IPS DF 4.7 (cell line): ENCODE data around the gene UBE2E2.

Source experiments
- DNase-seq: peaks from one replicate; pipeline ENCODE4 v3.0.0-alpha.2; 2013; ENCODE audit warnings: low spot score; ENCODE audit errors: extremely low read depth

UBE2E2 gene

DNA sequence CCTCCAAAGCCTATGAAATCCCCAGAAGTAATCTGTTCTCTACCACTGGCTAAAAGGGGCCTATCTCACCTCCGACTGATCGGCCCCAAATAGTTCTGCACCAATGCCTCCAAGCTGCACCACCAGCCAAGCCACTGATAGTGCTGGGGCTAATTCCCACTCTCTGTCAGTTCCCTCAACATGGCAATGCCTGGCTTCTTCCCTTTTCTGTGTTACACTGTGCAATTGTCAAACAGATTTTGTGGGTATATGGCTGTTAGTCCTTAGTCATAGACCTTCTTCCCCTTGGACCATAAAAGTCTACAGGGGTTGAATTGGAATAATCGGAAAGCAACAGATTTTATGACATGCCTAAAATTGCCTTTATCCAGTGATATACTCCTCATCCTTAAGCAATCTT is 9.3 kb upstream of the UBE2E2 start:
- no peak for DNase-seq

DNA sequence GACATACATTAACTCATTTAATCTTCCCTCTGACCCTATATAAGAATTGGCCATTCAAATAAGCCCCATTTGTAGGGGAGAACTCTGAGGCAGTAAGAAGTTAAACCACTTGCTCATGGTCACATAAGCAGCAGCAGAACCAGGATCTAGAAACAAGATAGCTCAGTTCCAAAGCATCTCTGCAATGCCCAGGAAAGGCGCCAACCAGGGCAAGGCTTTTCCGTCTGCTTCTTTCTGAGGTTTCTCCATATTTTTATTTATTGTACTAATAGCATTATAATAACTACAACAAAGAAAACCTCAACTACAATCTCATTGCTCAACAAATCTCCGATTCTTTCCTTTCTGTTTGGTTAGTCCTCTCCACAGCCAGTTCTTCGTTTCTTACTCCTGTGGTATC is 4.3 kb upstream of the UBE2E2 start:
- DNase-seq = no peak

DNA sequence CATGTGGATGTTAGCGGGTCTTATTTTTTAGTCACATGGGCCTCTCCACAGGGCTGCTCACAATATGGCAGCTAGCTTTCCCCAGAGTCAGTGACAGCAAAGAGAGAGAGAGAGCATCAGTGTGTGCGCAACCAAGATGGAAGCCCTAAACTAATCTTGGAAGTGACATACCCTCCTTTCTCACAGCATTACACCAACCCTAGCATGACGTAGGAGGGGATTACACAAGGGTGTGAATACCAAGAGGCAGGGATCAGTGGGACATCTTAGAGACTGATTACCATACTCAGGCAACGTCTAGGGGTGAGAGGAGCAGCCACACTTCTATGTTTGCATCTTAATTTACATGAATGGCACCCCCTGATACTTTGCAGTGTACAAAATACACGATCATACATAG is 3.5 kb upstream of the UBE2E2 start:
- no peak for DNase-seq

DNA sequence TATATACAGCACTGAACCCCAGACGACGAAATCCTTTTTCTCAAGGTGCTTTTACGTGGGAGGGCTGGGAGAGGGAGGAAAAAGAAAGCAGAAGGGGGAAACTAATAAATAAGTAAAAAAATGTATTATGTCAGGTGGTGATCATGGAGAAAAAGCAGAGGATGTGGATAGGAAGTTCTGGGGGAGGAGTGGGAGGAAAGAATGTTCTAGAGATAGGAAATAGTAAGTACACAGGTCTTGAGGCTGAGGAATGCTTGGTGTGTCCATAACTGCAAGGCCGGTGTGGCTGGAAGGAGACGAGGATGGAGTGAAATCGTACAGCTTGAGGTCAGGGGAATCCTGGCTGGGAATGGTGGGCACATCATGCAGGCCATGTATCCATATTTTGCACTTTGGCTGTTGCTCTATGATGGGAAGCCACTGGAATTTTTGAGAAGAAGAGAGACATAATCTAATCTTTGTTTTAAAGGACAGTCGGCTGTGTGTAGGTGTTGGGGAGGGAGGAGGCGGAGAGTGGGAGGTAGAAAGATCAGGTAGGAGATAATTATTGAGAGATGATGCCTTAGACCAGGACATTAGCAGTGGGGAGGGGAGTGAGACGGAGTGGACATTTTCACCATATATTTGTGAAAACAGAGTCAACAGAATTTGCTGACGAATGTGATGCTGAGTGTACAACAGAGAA is 1.8 kb upstream of the UBE2E2 start:
- DNase-seq = no peak

DNA sequence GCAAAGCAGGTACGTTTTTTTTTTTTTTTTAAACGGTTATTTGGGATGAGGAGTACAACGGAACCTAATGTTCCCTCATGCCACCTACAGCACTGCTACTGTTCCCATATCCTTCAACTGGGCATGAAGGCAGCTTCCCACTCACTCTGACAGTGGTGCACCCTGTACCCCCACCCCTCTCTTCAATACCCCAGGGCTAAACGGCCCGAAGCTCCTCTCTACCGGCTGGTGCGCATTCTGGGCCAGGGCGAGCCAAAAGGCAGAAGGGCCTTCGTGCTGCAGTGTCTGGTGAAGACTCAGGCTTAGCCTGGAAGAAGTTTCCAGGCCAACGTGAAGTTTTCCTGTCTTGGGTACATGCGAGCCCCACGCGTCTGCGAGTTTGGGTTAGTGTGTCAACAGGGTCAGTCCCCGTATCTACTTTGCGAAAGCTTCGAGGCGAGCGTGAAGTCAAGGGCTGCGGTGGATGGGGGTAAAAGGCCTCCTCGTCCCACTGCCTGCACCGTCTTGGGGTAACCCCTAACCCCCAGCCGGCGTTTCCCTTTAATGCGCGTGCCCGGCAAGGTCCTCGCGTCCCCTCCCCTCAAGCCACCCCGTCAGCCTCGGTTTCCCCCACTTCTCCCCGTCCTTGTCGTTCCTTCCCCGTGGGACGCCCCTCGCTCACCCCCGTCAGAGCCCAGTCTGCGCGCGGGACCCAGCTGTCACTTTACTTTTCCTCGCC is 765 bp upstream of the UBE2E2 start:
- no peak for DNase-seq

DNA sequence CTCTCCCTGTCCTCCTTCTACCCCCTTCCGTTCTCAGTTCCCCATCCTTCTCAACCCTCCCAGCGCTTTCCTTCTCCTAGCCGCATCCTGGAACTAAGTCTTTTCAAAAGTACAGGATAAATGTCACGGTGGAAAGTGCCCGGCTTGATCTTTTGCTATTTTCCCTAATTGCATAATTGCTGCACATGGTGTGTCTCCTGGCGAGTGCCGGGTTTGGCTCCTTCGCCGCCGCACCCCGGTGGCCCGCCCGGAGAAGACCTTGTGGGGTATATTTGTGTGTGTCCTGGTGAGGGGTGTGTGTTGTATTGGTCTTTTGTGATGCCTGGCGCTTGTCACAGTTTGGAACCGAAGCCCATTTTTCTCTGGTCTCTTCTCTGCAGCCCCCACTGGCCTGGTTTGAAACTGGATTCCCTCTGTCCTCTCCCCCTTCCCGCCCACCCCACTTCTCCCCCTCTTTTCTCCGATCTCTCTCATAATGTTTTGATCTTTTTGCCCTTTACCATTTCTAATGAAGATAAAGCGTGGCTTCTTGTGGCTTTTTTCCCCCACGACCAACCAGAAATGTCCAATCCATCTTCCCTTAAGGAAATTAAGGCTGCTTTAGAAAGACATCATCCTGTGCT is 692 bp downstream of the UBE2E2 start:
- no peak for DNase-seq

DNA sequence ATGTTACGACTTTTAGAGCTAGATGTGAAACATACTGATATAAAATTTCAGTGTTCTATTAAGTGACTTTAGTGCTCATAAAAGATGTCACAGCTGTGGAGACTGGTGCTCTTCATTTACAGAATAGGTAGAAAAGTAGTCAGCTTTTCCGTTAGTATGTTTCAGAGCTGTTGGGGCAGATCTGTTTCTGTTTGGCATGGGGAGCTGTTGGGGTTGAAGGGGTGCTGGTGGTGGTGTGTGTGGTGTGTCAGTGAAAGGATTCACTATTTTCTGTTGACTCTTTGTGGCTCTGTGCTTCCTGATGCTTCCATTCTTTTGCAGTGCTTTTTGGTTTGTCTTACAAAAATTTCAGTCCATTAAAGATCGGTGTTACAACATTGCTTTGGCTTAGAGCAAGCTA is 3.2 kb downstream of the UBE2E2 start:
- DNase-seq = no peak

DNA sequence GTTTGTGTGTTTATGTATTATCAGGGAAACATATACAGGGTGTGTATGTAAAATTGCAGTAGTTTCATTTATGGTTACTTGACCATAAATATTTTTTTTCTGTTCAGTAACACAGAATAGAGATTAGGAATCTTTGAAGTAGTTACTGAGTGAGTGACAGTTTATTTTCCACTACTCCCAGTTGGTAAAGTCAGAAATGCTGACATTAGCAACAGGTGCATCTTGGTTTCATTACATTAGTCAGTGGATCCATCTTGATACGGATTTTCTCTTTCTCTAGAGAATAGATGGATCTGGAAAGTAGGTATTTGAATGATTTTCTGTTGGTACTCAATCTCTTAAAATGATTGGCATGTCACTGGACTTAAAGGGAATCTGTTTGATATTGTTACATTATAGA is 6.0 kb downstream of the UBE2E2 start:
- DNase-seq = no peak

DNA sequence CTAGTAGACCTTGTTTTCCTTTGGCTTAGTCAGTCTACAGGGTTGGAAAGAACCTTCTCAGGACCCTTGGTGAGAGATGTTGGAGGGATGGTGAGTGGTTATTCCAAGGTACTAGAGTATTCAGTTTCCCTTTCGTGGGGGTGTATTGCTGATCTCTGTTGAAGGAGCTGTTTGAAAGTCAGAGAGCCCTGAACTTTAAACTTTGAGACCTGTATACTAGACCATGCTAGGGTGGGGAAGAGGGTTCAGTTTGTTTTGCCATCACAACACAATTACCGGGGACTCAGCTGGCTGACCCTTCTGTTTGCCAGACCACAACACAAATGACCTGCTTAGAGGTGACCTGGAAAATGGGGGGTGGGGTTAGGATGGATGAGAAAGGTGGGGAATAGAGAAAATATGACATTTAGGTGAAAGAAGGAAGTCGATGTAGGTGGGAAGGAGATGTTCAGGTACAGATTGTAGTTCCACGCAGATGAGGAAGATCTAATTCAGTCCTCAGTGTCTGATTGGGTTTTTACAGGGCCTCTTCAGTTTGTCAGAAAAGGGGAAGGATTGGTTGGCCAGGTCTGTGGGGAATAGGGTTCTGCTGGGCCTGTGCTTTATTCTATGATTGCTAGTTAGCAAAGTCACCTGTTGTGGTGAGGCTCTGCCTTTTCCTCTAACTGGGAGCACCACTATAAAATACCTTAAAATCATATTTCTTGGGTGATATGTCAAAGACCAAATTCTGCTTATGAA is 6.8 kb downstream of the UBE2E2 start:
- DNase-seq = no peak

DNA sequence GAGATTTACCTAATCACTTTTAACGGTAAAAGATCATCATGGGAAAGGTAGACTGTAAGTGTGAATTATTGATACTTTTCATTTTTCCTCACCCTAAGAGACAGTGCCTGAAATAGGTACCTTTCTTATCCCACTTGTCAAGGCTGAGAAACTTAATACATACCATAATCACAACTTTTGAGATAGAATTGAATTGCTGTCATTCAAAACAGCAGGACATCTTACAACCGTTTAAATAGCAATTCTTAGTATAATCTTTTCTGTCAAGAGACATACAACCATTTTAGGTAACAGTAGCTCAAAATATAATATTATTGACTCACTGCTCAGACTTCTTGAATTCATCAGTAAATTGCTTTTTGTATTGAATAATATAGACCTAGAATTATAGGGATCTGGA is 10.7 kb downstream of the UBE2E2 start:
- no peak for DNase-seq

DNA sequence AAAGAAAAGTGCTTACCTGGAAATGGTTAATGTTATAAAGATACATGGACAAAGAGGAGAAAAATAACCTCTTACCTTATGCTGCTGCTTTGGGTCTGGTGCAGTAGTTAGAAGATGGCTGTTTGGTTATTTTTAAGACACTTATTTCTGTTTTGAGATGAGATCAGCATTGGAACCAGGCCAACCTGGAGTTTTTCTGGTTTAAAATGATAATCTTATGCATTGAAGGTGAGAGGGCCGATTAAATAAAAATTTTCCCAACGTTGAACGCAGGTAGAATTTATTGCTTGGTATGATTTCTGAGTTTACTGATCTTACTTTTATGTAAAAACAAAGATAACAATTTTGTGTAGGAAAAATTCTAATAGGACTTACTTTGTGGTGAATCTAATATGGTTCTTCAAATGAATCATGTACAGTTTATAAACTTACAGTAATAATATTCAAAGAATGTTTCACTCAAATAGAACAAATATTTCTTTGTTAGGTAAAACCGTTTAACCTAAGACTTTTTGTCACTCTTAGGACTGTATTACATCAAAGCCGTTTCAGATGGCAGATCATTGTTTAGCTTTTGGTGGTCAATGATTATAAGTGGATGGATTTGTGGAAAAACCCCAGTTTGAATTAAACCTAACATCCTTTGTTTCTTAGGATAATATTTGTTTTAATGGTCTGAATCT is 14.9 kb downstream of the UBE2E2 start:
- DNase-seq = no peak

DNA sequence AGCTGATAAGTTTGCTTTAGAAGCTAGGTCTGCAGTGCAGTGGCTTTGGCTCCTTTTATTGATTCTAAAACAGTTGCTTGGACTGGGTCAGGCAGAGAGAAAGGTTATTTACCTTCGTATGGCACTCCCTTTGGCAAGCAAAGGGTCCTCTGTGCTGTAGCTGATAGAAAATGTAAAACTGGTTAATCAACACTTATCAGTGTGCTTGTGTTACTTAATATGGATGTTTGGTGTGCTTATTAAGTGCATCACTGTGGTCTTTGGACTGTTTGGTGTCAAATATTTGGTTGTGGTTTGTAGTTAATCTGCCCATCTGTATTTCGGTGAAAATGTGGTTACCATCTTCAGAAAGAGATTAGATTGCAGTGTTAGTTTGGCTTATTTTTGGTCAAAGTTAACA is 16.0 kb downstream of the UBE2E2 start:
- no peak for DNase-seq

DNA sequence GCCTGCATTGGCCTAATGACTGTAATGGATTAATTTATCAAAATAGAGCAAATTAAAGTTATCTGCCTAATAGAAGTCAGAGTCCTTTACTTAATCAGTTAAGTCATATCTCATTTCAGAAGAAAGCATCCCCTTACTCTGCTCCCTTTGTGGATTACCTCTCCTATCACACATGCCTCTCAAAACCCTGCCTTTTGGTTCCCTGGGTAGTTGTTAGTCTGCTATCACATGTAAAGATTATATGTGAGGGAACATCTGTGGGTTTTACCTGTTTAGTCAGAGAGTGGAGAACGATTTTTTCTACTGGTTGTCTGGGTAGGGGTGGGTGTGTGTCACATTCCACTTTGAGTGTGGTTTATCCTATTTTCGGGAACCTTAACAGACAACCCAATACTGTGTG is 16.4 kb downstream of the UBE2E2 start:
- DNase-seq = no peak

DNA sequence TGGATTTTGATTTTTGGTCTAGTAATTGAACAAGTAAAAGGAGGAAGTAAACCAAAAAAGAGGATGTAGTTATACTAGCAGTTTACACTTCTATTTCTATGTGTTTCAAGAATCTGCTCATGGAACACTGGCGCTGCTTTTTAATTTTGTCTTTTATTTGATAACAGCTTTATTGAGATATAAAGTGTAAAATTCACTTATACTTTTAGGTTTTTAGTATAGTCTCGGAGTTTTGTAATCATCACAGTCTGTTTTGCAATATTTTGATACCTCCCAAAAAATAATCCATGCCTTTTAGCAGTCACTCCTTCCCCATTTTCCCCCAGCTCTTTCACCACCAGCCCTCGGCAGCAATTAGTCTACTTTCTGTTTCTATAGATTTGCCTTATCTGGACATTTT is 18.0 kb downstream of the UBE2E2 start:
- no peak for DNase-seq

DNA sequence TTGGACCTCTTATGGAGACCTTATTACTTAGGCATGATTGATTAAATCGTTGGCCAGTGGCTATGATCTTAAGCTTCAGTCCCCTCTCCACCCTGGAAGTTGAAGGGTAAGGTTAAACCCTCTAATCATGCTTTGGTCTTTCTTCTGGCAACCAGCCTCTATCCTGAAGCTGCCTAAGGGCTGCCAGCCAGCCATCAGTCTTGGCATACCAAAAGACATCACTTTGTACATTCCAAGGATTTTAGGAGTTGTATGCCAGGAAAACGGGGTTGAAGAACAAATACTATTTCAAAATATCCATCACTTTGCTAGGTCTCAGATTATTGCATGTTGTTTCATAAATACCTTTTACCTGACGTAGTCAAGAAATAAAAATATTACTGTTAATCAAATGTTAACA is 28.9 kb downstream of the UBE2E2 start:
- no peak for DNase-seq

DNA sequence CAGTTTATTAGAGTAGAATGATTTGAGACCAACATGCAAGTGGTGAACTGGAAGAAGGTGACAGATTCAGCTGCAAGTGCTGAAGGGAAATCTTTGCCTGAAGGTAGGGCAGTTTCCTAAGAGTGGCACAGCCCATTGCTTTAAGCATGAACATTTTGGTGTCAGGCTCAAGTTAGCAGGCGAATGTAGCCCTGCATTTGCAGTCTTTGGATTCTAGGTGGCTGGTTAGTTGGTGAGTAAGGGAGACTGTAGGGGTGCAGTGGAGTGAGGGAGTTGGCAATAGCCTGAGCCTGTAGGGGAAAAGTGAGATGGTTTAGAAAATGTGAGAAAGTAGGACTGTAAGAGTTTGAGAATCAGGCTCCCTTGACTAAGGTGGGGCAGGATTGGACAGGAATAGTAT is 29.7 kb downstream of the UBE2E2 start:
- DNase-seq = no peak

DNA sequence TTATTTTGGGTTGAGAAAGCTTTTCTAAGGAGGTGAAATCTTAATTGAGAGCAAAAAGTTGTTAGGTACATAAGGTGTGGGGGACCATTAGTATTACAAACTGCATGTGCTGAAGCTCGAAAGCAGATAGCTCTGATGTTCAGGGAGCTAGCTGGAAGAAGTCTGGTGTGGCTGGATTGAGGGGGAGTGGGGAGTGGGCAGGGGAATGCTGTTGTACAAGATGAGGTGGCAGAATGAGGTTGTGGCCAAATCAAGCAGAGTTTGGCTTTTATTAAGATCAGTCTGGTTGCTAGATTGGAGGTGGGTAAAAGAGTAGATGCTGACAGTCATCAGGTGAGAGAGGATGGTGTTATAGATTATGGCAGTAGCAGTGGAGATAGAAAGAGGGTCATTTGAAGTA is 32.1 kb downstream of the UBE2E2 start:
- no peak for DNase-seq

DNA sequence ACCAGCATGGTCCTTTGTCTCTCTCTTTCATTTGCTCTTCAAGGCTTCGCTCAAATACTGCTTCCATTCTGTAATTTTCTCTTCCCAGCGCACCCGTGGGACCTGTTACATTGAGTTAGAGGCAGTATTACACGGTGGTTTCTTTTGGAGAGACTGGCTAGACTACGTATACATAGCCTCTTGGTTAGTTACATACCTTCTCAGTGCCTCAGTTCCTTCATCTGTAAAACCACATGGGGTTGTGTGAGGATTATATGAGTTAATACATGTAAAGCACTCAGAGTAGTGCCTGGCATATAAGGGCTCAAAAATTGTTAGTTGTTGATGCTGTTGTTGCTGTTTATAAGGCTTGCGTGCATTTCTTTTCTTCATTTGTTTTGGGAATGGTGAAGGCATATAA is 33.8 kb downstream of the UBE2E2 start:
- no peak for DNase-seq

DNA sequence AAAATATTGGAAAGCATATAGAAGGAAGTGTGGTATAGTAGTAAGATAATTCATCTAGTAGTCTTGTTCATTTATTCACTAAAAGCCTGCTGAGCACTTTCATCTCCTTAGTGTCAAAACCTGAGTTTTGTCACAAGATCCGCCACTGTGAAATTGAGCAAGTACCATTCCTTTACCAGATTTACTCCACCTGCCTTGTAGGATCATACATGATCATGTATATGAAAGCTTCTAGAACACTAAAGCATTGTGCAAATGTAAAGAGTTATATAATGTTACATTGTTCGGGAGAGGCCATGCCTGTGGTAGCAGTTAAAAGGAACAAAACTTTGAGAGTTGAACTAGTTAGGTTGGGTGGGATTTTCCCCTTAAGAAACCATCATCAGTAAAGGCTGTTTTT is 35.0 kb downstream of the UBE2E2 start:
- no peak for DNase-seq

DNA sequence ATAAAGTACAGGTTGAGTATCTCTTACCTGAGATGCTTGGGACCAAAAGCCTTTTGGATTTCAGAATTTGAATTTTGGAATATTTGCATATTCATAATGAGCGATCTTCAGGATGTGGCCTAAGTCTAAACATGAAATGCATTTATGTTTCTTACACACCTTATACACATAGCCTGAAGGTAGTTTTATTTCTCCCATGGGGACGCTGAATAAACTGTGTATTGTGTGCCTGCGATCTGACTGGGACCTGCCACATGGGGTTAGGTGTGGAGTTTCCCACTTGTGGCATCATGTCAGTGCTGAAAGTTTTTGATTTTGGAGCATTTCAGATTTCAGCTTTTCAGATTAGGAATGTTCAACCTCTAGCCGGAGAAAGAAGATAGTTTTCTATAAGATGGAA is 35.5 kb downstream of the UBE2E2 start:
- DNase-seq = no peak

DNA sequence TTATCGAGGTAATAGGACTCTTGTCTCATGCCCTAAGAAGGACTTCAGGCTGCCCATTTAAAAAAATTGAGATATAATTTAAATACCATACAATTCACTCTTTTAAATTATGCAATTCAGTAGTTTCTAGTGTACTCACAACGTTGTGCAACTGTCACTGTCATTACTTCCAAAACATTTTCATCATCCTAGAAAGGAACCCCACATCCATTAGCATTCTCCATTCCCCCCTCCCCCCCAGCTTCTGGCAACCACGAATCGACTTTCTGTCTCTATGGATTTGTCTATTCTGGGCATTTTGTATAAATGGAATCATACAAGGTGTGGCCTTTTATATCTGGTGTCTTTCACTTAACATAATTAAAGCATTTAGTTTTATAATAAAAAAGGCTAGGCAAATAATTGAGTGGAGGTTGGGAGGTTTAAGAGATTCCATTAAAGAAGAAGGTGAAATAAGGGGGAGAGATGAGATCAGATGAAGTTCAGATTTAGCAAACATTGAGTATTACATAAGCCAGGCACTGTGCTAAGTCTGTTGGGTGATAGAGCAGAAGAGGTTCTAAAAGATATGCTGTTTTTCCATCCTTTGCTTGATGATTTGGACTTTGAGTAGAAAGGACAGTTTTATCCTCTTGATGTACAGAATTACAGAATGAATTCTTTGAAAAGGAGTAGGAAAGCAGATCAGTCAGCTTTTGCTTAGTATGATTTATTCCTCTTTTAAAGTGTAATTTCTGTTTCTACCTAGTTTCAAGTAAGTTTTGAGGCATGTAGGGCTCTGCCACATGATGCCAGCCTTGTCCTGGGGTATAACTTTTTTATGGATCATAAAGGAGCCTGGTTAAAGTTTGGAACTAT is 36.3 kb downstream of the UBE2E2 start:
- DNase-seq = no peak
